HepG2 (cell line): ENCODE results near the gene BRMS1. TPM values are rescaled to one million over a fixed set of nuclear protein-coding genes. Genes with fewer than 3 reads are reported as not detected.

Source experiments
- GLI4 ChIP-seq: sonication (generic); formaldehyde crosslinking; IDR thresholded peaks from 2 replicates; pipeline ENCODE4 v1.5.1; 2020; ENCODE audit warnings: missing genetic modification reagents, mild to moderate bottlenecking, moderate library complexity, borderline replicate concordance
- MBNL3 ChIP-seq: fragments of 250-450 bp; sonication (Bioruptor Pico); conservative IDR thresholded peaks from 2 replicates; pipeline ENCODE4 v1.8.0; 2022; ENCODE audit warnings: mild to moderate bottlenecking, inconsistent platforms
- NFKB2 ChIP-seq: sonication (generic); formaldehyde crosslinking; IDR thresholded peaks from 2 replicates; pipeline ENCODE4 v1.4.0; 2020; ENCODE audit warnings: missing genetic modification reagents, borderline replicate concordance
- RFX5 ChIP-seq: IDR thresholded peaks from 2 replicates; pipeline ENCODE4 v1.6.1; 2011; ENCODE audit warnings: low read depth, low read length, improper control_type of control experiment
- SIN3A ChIP-seq: IDR thresholded peaks from 2 replicates; pipeline ENCODE4 v1.6.1; 2011; ENCODE audit warnings: low read depth, mild to moderate bottlenecking, control low read depth, low read length, borderline replicate concordance
- SOX13 ChIP-seq, 3 experiments: fragments of 450-650 bp in 1 of 3; sonication (generic) in 1 of 3; formaldehyde crosslinking in 1 of 3; IDR thresholded peaks in 2 of 3; conservative IDR thresholded peaks in 1 of 3; 2 replicates each; pipeline versions ENCODE4 v1.5.0 to v1.6.1; 2016 to 2020; ENCODE audit warnings: antibody characterized with exemption in 1 of 3, mild to moderate bottlenecking in 1 of 3, missing compliant biosample characterization in 1 of 3, missing genetic modification reagents in 1 of 3, moderate library complexity in 1 of 3
- ZFP36L1 ChIP-seq: sonication (generic); formaldehyde crosslinking; IDR thresholded peaks from 2 replicates; pipeline ENCODE4 v1.8.0; 2022; ENCODE audit warnings: mild to moderate bottlenecking, missing genetic modification reagents, moderate library complexity
- ZNF124 ChIP-seq: sonication (generic); formaldehyde crosslinking; IDR thresholded peaks from 2 replicates; pipeline ENCODE4 v1.4.0; 2020; ENCODE audit warnings: missing genetic modification reagents
- ZNF234 ChIP-seq: sonication (generic); formaldehyde crosslinking; conservative IDR thresholded peaks from 2 replicates; pipeline ENCODE4 v1.5.1; 2020; ENCODE audit warnings: mild to moderate bottlenecking, missing genetic modification reagents
- ZNF317 ChIP-seq: sonication (generic); formaldehyde crosslinking; IDR thresholded peaks from 2 replicates; pipeline ENCODE4 v1.5.0; 2020; ENCODE audit warnings: mild to moderate bottlenecking, missing genetic modification reagents
- ZNF737 ChIP-seq: sonication (generic); formaldehyde crosslinking; IDR thresholded peaks from 2 replicates; pipeline ENCODE4 v1.5.0; 2020; ENCODE audit warnings: missing genetic modification reagents, mild to moderate bottlenecking, borderline replicate concordance
- polyA plus RNA-seq, 8 experiments: library from polyadenylated mRNA; depleted of rRNA in 3 of 8; stranded (reverse) in 7 of 8; unstranded in 1 of 8; fragments of >200 nt; fragmentation: Illumina TruSeq in 4 of 8; extraction: Trizol in 4 of 8; gene quantifications; 2 replicates each; pipeline versions ENCODE4 v1.2.1 to v1.2.3, GENCODE V29; 2011 to 2016; ENCODE audit warnings: low read depth in 4 of 8, missing spikeins in 1 of 8, mixed read lengths in 1 of 8; ENCODE audit not compliant: insufficient read depth in 1 of 8
- total RNA-seq, 5 experiments: library from RNA; depleted of rRNA; stranded (reverse); fragments of >200 nt; fragmentation: Illumina TruSeq; extraction: Trizol; gene quantifications; 2 replicates each; pipeline ENCODE4 v1.2.3, GENCODE V29; 2016; ENCODE audit warnings: low read depth in 1 of 5
- TF ChIP-seq, protein P1 (sequence below): sonication (generic); formaldehyde crosslinking; IDR thresholded peaks from 2 replicates; pipeline ENCODE4 v1.4.0; 2020; ENCODE audit warnings: missing genetic modification reagents
- TF ChIP-seq, protein P2 (sequence below): sonication (generic); formaldehyde crosslinking; IDR thresholded peaks from 2 replicates; pipeline ENCODE4 v1.8.0; 2022; ENCODE audit warnings: mild to moderate bottlenecking, missing genetic modification reagents, borderline replicate concordance
- TF ChIP-seq, protein P3 (sequence below): IDR thresholded peaks from 2 replicates; pipeline ENCODE4 v1.6.1; 2016; ENCODE audit warnings: low read depth, control low read depth
- TF ChIP-seq, protein P4 (sequence below): sonication (generic); formaldehyde crosslinking; IDR thresholded peaks from 2 replicates; pipeline ENCODE4 v1.5.0; 2020; ENCODE audit warnings: missing genetic modification reagents, mild to moderate bottlenecking, borderline replicate concordance
- TF ChIP-seq, protein P5 (sequence below): sonication (generic); formaldehyde crosslinking; IDR thresholded peaks from 2 replicates; pipeline ENCODE4 v1.8.1; 2023; ENCODE audit warnings: mild to moderate bottlenecking, missing genetic modification reagents
- TF ChIP-seq, protein P6 (sequence below): sonication (generic); formaldehyde crosslinking; IDR thresholded peaks from 2 replicates; pipeline ENCODE4 v1.4.0; 2020; ENCODE audit warnings: missing genetic modification reagents
- TF ChIP-seq, protein P7 (sequence below), 2 experiments: sonication (generic) in 1 of 2; formaldehyde crosslinking in 1 of 2; IDR thresholded peaks; 2 replicates each; pipeline versions ENCODE4 v1.5.1 to v1.6.1; 2011 to 2020; ENCODE audit warnings: borderline replicate concordance in 1 of 2, low read depth in 1 of 2, low read length in 1 of 2, mild to moderate bottlenecking in 1 of 2, missing genetic modification reagents in 1 of 2, moderate library complexity in 1 of 2

Gene BRMS1
- total and polyA plus RNA-seq, 2 of the 13 experiments (the other 11 are each of a cell fraction or from before 2014, with no cell fraction given): 15.8 to 55.7 TPM

DNA sequence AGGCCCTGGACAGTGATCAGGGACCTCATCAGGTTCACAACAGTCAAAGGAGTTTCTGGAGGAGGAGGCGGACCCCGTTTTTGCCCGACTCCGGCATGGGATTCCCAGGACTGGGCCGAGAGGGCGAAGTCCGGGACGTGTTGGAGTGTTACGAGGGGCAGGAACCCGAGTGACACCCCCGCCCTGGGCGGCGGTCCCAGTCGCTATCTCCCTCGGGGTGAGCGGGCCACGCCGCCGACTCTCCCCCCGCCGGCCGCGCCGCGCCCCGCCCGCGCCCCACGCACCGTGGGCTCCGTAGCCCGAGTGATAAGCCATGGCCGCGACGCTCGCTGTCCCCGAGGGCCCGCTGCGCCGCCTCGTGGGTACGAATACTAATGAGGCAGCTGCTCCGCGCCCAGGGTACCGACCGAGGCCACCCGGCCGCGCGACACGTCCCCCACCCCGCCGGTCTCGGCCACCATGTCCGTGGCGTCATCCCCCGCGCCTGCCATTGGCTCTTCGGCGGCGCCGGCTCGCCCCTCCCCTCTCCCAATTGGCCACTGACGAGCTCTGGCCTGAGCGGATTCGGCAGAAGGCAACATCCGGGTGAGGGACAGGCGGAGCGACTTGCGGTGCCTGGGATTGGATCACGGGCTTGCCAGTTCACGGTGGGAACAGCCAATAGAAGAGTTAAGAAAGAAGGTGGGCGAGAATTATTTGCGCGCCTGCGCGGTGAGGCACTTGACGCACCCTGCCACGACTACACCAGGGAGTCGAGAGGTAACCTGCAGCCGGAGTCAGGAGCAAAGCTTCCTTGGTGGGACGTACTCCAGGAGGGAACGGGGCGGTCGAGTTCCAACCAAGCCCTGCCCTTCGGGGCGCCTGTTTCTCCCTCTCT is 56.0 kb downstream of the BRMS1 start, which contains the start of gene YIF1A (continued):
- TF ChIP-seq, protein P1, sequence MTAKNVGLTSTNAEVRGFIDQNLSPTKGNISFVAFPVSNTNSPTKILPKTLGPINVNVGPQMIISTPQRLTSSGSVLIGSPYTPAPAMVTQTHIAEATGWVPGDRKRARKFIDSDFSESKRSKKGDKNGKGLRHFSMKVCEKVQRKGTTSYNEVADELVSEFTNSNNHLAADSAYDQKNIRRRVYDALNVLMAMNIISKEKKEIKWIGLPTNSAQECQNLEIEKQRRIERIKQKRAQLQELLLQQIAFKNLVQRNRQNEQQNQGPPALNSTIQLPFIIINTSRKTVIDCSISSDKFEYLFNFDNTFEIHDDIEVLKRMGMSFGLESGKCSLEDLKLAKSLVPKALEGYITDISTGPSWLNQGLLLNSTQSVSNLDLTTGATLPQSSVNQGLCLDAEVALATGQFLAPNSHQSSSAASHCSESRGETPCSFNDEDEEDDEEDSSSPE (CRISPR knock-in tag): peak; percentile 47; the same call in 1 of the 2 replicates
- TF ChIP-seq, protein P2, sequence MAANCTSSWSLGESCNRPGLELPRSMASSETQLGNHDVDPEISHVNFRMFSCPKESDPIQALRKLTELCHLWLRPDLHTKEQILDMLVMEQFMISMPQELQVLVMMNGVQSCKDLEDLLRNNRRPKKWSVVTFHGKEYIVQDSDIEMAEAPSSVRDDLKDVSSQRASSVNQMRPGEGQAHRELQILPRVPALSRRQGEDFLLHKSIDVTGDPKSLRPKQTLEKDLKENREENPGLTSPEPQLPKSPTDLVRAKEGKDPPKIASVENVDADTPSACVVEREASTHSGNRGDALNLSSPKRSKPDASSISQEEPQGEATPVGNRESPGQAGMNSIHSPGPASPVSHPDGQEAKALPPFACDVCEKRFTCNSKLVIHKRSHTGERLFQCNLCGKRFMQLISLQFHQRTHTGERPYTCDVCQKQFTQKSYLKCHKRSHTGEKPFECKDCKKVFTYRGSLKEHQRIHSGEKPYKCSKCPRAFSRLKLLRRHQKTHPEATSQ (CRISPR knock-in tag): no peak
- TF ChIP-seq, protein P3, sequence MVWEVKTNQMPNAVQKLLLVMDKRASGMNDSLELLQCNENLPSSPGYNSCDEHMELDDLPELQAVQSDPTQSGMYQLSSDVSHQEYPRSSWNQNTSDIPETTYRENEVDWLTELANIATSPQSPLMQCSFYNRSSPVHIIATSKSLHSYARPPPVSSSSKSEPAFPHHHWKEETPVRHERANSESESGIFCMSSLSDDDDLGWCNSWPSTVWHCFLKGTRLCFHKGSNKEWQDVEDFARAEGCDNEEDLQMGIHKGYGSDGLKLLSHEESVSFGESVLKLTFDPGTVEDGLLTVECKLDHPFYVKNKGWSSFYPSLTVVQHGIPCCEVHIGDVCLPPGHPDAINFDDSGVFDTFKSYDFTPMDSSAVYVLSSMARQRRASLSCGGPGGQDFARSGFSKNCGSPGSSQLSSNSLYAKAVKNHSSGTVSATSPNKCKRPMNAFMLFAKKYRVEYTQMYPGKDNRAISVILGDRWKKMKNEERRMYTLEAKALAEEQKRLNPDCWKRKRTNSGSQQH (CRISPR knock-in tag): no peak
- TF ChIP-seq, protein P4, sequence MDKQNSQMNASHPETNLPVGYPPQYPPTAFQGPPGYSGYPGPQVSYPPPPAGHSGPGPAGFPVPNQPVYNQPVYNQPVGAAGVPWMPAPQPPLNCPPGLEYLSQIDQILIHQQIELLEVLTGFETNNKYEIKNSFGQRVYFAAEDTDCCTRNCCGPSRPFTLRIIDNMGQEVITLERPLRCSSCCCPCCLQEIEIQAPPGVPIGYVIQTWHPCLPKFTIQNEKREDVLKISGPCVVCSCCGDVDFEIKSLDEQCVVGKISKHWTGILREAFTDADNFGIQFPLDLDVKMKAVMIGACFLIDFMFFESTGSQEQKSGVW (CRISPR knock-in tag): no peak
- TF ChIP-seq SOX13 (IDR thresholded peaks at IDR 0.05) (no peak), SOX13 (CRISPR knock-in tag; conservative IDR thresholded peaks at IDR 0.05 in 1 of 2, IDR thresholded peaks at IDR 0.05 in 1 of 2) (no peak; a peak in 1 of 4 replicates), GLI4 (CRISPR knock-in tag) (no peak), ZFP36L1 (CRISPR knock-in tag) (no peak), MBNL3 (CRISPR knock-in tag) (no peak), RFX5 (no peak), ZNF124 (CRISPR knock-in tag) (0 out of 2 replicates have a peak, but pooled peaks have one; percentile 17), ZNF234 (no peak), SIN3A (peak; percentile 66; the same call in 1 of the 2 replicates), ZNF737 (no peak), NFKB2 (CRISPR knock-in tag) (no peak), ZNF317 (CRISPR knock-in tag) (no peak)
- TF ChIP-seq, protein P5, sequence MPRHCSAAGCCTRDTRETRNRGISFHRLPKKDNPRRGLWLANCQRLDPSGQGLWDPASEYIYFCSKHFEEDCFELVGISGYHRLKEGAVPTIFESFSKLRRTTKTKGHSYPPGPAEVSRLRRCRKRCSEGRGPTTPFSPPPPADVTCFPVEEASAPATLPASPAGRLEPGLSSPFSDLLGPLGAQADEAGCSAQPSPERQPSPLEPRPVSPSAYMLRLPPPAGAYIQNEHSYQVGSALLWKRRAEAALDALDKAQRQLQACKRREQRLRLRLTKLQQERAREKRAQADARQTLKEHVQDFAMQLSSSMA: no peak; the same call in 1 of the 2 replicates
- TF ChIP-seq, protein P6, sequence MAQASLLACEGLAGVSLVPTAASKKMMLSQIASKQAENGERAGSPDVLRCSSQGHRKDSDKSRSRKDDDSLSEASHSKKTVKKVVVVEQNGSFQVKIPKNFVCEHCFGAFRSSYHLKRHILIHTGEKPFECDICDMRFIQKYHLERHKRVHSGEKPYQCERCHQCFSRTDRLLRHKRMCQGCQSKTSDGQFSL (CRISPR knock-in tag): peak; percentile 89
- TF ChIP-seq, protein P7, sequence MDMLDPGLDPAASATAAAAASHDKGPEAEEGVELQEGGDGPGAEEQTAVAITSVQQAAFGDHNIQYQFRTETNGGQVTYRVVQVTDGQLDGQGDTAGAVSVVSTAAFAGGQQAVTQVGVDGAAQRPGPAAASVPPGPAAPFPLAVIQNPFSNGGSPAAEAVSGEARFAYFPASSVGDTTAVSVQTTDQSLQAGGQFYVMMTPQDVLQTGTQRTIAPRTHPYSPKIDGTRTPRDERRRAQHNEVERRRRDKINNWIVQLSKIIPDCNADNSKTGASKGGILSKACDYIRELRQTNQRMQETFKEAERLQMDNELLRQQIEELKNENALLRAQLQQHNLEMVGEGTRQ (IDR thresholded peaks at IDR 0.05; ENCODE audit: low read depth, low read length): no peak
- TF ChIP-seq, protein P7 (CRISPR knock-in tag; IDR thresholded peaks at IDR 0.05; ENCODE audit: borderline replicate concordance): no peak; the same call in 1 of the 2 replicates
